Esophagus squamous epithelium (tissue), 4 donors: ENCODE data around the gene STX3.

Source experiments
- POLR2A ChIP-seq, 4 donors: fragments of 450-650 bp; IDR thresholded peaks; one replicate each; pipeline ENCODE4 v1.6.1; 2017; ENCODE audit warnings: antibody characterized with exemption in 4 of 4, mild to moderate bottlenecking in 4 of 4, moderate library complexity in 3 of 4
- TF ChIP-seq, protein P1 (sequence below), 6 experiments: fragments of 450-650 bp in 4 of 6; fragments of 200-600 bp in 2 of 6; sonication (generic) in 2 of 6; IDR thresholded peaks; one replicate each; pipeline ENCODE4 v1.5.1; 2016 to 2019; ENCODE audit warnings: antibody characterized with exemption in 6 of 6, mild to moderate bottlenecking in 4 of 6, moderate library complexity in 4 of 6

DNA sequence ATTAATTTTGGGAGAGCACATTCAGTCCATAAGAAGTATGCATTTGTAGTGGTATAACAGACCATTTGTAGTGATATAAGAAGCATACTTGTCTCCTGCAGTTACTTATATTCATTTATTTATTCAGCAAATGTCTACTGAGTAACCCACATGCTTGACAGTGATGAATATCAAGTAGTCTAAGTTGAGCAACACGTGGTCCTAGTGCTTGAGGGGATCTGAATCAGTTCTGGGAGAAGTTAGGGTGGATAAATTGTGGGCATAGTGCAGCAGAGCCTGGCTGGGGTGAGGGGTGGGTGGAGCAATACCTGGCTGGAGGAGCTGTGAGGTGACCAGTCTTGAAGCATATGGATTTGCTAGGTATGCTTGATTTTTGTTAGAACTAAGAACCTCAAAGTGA is 24.3 kb downstream of the STX3 start:
- TF ChIP-seq, protein P1, sequence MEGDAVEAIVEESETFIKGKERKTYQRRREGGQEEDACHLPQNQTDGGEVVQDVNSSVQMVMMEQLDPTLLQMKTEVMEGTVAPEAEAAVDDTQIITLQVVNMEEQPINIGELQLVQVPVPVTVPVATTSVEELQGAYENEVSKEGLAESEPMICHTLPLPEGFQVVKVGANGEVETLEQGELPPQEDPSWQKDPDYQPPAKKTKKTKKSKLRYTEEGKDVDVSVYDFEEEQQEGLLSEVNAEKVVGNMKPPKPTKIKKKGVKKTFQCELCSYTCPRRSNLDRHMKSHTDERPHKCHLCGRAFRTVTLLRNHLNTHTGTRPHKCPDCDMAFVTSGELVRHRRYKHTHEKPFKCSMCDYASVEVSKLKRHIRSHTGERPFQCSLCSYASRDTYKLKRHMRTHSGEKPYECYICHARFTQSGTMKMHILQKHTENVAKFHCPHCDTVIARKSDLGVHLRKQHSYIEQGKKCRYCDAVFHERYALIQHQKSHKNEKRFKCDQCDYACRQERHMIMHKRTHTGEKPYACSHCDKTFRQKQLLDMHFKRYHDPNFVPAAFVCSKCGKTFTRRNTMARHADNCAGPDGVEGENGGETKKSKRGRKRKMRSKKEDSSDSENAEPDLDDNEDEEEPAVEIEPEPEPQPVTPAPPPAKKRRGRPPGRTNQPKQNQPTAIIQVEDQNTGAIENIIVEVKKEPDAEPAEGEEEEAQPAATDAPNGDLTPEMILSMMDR (IDR thresholded peaks at IDR 0.05) = no peak
- no peak for TF ChIP-seq POLR2A (IDR thresholded peaks at IDR 0.05)
